Tibial nerve (tissue), 4 donors: ENCODE results near the gene SEC62. TPM values are rescaled to one million over a fixed set of nuclear protein-coding genes. Genes with fewer than 3 reads are reported as not detected.

ENCODE experiments used
- DNase-seq, 2 donors: peaks; one replicate each; pipeline ENCODE4 v3.0.0-alpha.2; 2019; ENCODE audit warnings: low spot score in 2 of 2
- H3K27ac ChIP-seq, 4 donors: fragments of 200-600 bp; sonication (generic) in 3 of 4; one replicate each; pipeline ENCODE4 v1.5.1; 2017 to 2019; ENCODE audit warnings: mild to moderate bottlenecking in 1 of 4
- H3K27me3 ChIP-seq, 2 donors: fragments of 200-600 bp; sonication (generic) in 1 of 2; one replicate each; pipeline versions ENCODE4 v1.5.1 to v1.6.0; 2017 to 2019
- H3K36me3 ChIP-seq, 3 donors: fragments of 200-600 bp; sonication (generic); one replicate each; pipeline ENCODE4 v1.5.1; 2018 to 2019
- H3K4me1 ChIP-seq, 4 donors: fragments of 200-600 bp; sonication (generic) in 3 of 4; one replicate each; pipeline ENCODE4 v1.5.1; 2017 to 2019
- H3K4me3 ChIP-seq, 4 donors: fragments of 200-600 bp; sonication (generic) in 3 of 4; one replicate each; pipeline ENCODE4 v1.5.1; 2017 to 2019; ENCODE audit warnings: mild to moderate bottlenecking in 1 of 4, moderate library complexity in 1 of 4
- H3K9me3 ChIP-seq, 4 donors: fragments of 200-600 bp; sonication (generic) in 3 of 4; one replicate each; pipeline ENCODE4 v1.5.1; 2017 to 2019
- CTCF ChIP-seq, 5 experiments: fragments of 200-600 bp in 3 of 5; fragments of 450-650 bp in 2 of 5; sonication (generic) in 3 of 5; IDR thresholded peaks; one replicate each; pipeline ENCODE4 v1.5.1; 2016 to 2019; ENCODE audit warnings: antibody characterized with exemption in 5 of 5, mild to moderate bottlenecking in 3 of 5, moderate library complexity in 2 of 5
- EP300 ChIP-seq, 2 donors: sonication (generic); formaldehyde crosslinking; IDR thresholded peaks; one replicate each; pipeline ENCODE4 v1.6.1; 2017; ENCODE audit warnings: antibody characterized with exemption in 2 of 2, mild to moderate bottlenecking in 1 of 2
- POLR2A ChIP-seq, 2 donors: fragments of 450-650 bp; IDR thresholded peaks; one replicate each; pipeline ENCODE4 v1.6.1; 2017; ENCODE audit warnings: antibody characterized with exemption in 2 of 2, mild to moderate bottlenecking in 2 of 2, moderate library complexity in 2 of 2
- WGBS, 2 donors: methylation state at CpG; one replicate each; pipeline ENCODE4 v1.1.5; 2018; 5-methylcytosine and 5-hydroxymethylcytosine counted together
- total RNA-seq, 4 donors: library from RNA; depleted of rRNA; stranded (reverse); fragments of >200 nt; gene quantifications; one replicate each; pipeline ENCODE4 v1.1.0, GENCODE V29; 2016

Gene SEC62
- total RNA-seq, 4 donors from 2014 or later = 36.0 to 53.3 (median 45.7) TPM

DNA sequence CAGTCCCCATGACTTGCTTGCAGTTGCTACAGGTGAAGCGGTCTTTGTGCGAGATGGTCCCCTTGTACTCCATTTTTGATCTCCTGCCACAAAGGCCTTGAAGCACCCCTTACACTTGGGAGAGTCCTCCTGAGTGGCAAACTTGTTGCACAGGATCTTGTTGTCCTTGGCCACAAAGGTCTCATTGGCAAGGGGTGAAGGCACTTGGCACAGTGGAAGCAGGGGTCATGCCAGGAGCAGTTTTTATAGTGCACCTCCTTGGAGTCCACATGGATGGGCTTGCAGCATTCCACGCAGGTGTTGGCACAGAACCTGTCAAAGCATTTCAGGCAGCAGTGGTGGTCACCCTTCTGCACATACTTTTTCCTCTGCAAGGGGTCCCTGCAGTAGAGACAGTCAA, 20.3 kb upstream of the SEC62 start:
- DNase-seq = no peak
- H3K36me3 ChIP-seq = no peaks in the 10 kb centered on the region
- no peaks in the 10 kb centered on the region for H3K9me3 ChIP-seq
- no peak overlapping the region for H3K27ac ChIP-seq
- no peaks in the 10 kb centered on the region for H3K27me3 ChIP-seq
- TF ChIP-seq CTCF (IDR thresholded peaks at IDR 0.05) (no peak), POLR2A (IDR thresholded peaks at IDR 0.05) (no peak), EP300 (IDR thresholded peaks at IDR 0.05) (no peak)
- no peaks in the 10 kb centered on the region for H3K4me1 ChIP-seq
- WGBS, 2 donors = 83 to 96% methylated on average over 3 of the region's 3 CpGs
- no peak overlapping the region for H3K4me3 ChIP-seq

- Histone ChIP-seq H3K27me3 (no peaks in the 10 kb centered on the region), H3K4me1 (no peaks in the 10 kb centered on the region), H3K9me3 (no peaks in the 10 kb centered on the region), H3K36me3 (no peaks in the 10 kb centered on the region), H3K27ac (no peak overlapping the region), H3K4me3 (no peak overlapping the region)
- no peak for DNase-seq
- TF ChIP-seq EP300 (IDR thresholded peaks at IDR 0.05) (no peak), CTCF (IDR thresholded peaks at IDR 0.05) (no peak), POLR2A (IDR thresholded peaks at IDR 0.05) (no peak)
- WGBS, 2 donors = 87% methylated on average over 2 of the region's 2 CpGs
Observed at GRCh38 chr3:169948559-169949448, 17.8 kb upstream of the SEC62 start.

- DNase-seq = no peak
- WGBS, 2 donors = 83 to 86% methylated on average over 1 of the region's 1 CpG
- TF ChIP-seq POLR2A (IDR thresholded peaks at IDR 0.05) = no peak
- no peak for TF ChIP-seq CTCF (IDR thresholded peaks at IDR 0.05)
- no peak for TF ChIP-seq EP300 (IDR thresholded peaks at IDR 0.05)
- H3K27me3 ChIP-seq = no peaks in the 10 kb centered on the region
- H3K4me1 ChIP-seq = no peaks in the 10 kb centered on the region
- H3K36me3 ChIP-seq = no peaks in the 10 kb centered on the region
- no peaks in the 10 kb centered on the region for H3K9me3 ChIP-seq
- H3K4me3 ChIP-seq = no peak overlapping the region
- H3K27ac ChIP-seq = no peak overlapping the region
Observed at GRCh38 chr3:169952045-169952444, 14.6 kb upstream of the SEC62 start.

GRCh38 chr3:169953462-169954141, 13.0 kb upstream of the SEC62 start:
- TF ChIP-seq EP300 (IDR thresholded peaks at IDR 0.05) (no peak), POLR2A (IDR thresholded peaks at IDR 0.05) (no peak), CTCF (IDR thresholded peaks at IDR 0.05) (no peak)
- Histone ChIP-seq H3K27ac (no peak overlapping the region), H3K4me3 (no peak overlapping the region), H3K9me3 (no peaks in the 10 kb centered on the region), H3K36me3 (no peaks in the 10 kb centered on the region), H3K4me1 (no peaks in the 10 kb centered on the region), H3K27me3 (no peaks in the 10 kb centered on the region)
- WGBS, 2 donors = 86 to 90% methylated on average over 3 of the region's 3 CpGs
- DNase-seq = no peak

- Histone ChIP-seq H3K27me3 (peaks cover 0 to 5% of the 10 kb centered on the region in 2 donors), H3K4me1 (no peaks in the 10 kb centered on the region), H3K4me3 (no peak overlapping the region), H3K36me3 (no peaks in the 10 kb centered on the region), H3K9me3 (no peaks in the 10 kb centered on the region), H3K27ac (no peak overlapping the region)
- WGBS, 2 donors = 44 to 51% methylated on average over 6 of the region's 6 CpGs
- no peak for TF ChIP-seq EP300 (IDR thresholded peaks at IDR 0.05)
- TF ChIP-seq POLR2A (IDR thresholded peaks at IDR 0.05) = no peak
- no peak for TF ChIP-seq CTCF (IDR thresholded peaks at IDR 0.05)
- DNase-seq = no peak
Observed at GRCh38 chr3:169954142-169954756, 12.4 kb upstream of the SEC62 start.
